ENCODE measurements around the gene CIB4.

GRCh38 chr2:26561918-26562810, 79.0 kb downstream of the CIB4 start:
- TF ChIP-seq GATA2 (IDR thresholded peaks at IDR 0.05; ENCODE audit: low read depth, low read length), result no peak
- TF ChIP-seq GATA3 (IDR thresholded peaks at IDR 0.05; ENCODE audit: low read depth, low read length), result no peak
